Thymus (tissue), 11 donors: ENCODE results near the gene AUTS2. TPM values are rescaled to one million over a fixed set of nuclear protein-coding genes. Genes with fewer than 3 reads are reported as not detected.

Experiments used
- DNase-seq, 9 donors: peaks; one replicate each; pipeline ENCODE4 v3.0.0-alpha.2; 2013; ENCODE audit warnings: low spot score in 9 of 9, low read depth in 6 of 9, missing footprints in 1 of 9
- H3K27ac ChIP-seq, 2 donors: one replicate each; pipeline ENCODE4 v1.5.1; 2013; ENCODE audit warnings: control low read depth in 1 of 2, low read depth in 1 of 2, low read length in 1 of 2, mild to moderate bottlenecking in 1 of 2, moderate library complexity in 1 of 2
- H3K27me3 ChIP-seq, 2 donors: one replicate each; pipeline ENCODE4 v1.5.1; 2013; ENCODE audit warnings: low read length in 1 of 2; ENCODE audit not compliant: control insufficient read depth in 2 of 2, insufficient read depth in 1 of 2
- H3K36me3 ChIP-seq, 2 donors: one replicate each; pipeline ENCODE4 v1.5.1; 2013; ENCODE audit warnings: low read length in 1 of 2, mild to moderate bottlenecking in 1 of 2, moderate library complexity in 1 of 2; ENCODE audit not compliant: control insufficient read depth in 2 of 2, insufficient read depth in 2 of 2
- H3K4me1 ChIP-seq, 2 donors: one replicate each; pipeline ENCODE4 v1.5.1; 2013; ENCODE audit warnings: low read length in 2 of 2; ENCODE audit not compliant: control insufficient read depth in 2 of 2, insufficient read depth in 2 of 2
- H3K4me3 ChIP-seq, 2 donors: one replicate each; pipeline ENCODE4 v1.5.1; 2013; ENCODE audit warnings: low read length in 2 of 2, control low read depth in 1 of 2, mild to moderate bottlenecking in 1 of 2
- H3K9me3 ChIP-seq, 2 donors: one replicate each; pipeline ENCODE4 v1.5.1; 2013; ENCODE audit warnings: low read length in 1 of 2, mild to moderate bottlenecking in 1 of 2; ENCODE audit not compliant: control insufficient read depth in 2 of 2, insufficient read depth in 1 of 2
- WGBS: extraction: QIAGEN DNeasy Blood & Tissue Kit; methylation state at CpG from one replicate; pipeline ENCODE4 v1.1.7; 2013; 5-methylcytosine and 5-hydroxymethylcytosine counted together
- polyA plus RNA-seq: library from polyadenylated mRNA; stranded (reverse); fragments of 200-250 nt; gene quantifications from one replicate; pipeline ENCODE4 v1.2.3, GENCODE V29; 2013
- total RNA-seq: library from RNA; stranded (reverse); fragments of 120-200 nt; gene quantifications from one replicate; pipeline ENCODE4 v1.2.4, GENCODE V29; 2013
- donor health status: healthy.

The AUTS2 gene
- total and polyA plus RNA-seq, 2 donors: 9.2 to 17.1 TPM

DNA sequence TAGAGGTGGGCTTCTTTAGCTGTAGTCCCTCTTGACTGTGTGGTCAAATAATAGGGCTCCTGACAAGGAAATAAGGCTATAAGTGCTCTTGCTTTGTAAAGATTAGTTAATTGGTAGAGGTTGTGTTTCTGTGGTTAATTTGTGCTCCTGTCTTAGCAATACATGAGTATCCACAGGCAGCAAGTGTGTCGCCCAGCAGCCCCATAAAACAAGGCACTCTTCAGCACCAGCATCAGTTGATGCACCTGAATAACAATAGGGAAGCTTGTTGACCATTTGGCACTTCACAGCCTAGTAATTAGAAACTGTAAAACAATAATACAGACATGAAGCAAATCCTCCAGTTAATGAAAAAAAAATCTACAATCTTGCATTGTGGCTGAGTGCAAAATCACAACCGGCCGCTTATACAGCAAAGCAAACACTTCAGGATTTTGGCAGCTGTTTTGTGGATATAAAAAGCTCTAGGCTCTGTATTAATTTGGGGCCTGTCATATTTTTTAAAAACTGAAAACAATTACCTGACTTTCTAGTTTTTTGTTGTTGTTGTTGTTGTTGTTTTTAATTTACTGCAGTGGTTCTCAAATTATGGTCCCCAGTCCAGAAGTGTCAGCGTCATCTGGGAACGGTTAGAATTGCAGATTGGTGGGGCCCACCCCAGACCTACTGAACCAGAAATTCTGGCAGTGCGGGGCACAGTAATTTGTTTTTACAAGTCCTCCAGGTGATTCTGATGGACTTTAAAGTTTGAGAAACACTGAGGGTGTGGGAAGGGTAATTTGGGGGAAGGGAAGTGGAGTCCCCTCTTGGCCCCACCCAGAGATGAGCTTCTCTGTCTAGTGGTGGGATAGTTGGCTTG lies 56.8 kb downstream of the AUTS2 start:
- H3K4me3 ChIP-seq: no peak overlapping the region
- H3K27ac ChIP-seq: no peak overlapping the region
- H3K27me3 ChIP-seq: no peaks in the 10 kb centered on the region
- no peaks in the 10 kb centered on the region for H3K9me3 ChIP-seq
- WGBS: 83% methylated on average over 6 of the region's 6 CpGs
- DNase-seq: no peak
- peaks cover 0 to 19% of the 10 kb centered on the region in 2 donors for H3K4me1 ChIP-seq
- H3K36me3 ChIP-seq: no peaks in the 10 kb centered on the region

DNA sequence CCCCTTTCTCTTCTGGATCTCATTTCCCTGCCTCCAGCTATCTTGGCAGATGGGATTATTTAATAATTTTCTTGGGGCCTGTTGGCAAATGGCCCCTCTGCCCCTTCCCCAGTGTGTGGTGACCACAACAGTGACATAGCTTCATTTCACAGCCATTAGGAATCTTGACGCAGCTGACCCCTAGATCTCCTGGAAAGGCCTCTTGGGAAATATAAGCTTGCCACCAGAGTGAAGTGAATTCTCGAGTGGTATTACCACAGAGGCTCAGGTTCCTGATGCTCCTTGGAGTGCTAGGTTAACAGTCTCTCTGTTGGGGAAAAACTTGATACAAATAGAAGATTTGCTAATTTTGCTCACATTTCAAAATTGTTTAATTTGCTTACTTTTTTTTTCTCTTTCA lies 57.8 kb downstream of the AUTS2 start:
- Histone ChIP-seq H3K36me3 (no peaks in the 10 kb centered on the region), H3K27me3 (no peaks in the 10 kb centered on the region), H3K27ac (no peak overlapping the region), H3K4me1 (peaks cover 0 to 19% of the 10 kb centered on the region in 2 donors), H3K4me3 (no peak overlapping the region), H3K9me3 (no peaks in the 10 kb centered on the region)
- no peak for DNase-seq
- WGBS: 96% methylated on average over 2 of the region's 2 CpGs

DNA sequence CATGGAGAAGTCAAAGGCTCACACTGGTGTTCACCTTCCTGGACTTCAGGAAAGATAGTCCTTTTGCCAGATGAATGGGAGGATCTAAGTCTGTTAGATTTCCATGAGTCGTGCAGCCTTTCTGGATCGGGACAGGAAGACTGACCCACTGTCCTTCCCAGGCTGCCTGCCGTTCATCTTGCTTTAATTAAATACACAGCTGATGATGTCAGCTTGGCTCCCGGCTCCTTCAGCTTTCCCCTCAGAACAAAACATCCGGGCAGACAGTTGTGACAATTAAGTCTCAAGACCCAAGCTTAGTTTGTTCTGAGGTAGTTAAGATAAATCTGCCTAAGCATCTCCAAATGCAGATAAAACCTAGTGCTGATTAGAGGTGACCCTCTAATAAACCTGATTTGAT lies 58.6 kb downstream of the AUTS2 start:
- no peak for DNase-seq
- Histone ChIP-seq H3K4me1 (peaks cover 0 to 19% of the 10 kb centered on the region in 2 donors), H3K36me3 (no peaks in the 10 kb centered on the region), H3K27me3 (no peaks in the 10 kb centered on the region), H3K27ac (no peak overlapping the region), H3K9me3 (no peaks in the 10 kb centered on the region), H3K4me3 (no peak overlapping the region)
- WGBS: 97% methylated on average over 5 of the region's 5 CpGs

DNA sequence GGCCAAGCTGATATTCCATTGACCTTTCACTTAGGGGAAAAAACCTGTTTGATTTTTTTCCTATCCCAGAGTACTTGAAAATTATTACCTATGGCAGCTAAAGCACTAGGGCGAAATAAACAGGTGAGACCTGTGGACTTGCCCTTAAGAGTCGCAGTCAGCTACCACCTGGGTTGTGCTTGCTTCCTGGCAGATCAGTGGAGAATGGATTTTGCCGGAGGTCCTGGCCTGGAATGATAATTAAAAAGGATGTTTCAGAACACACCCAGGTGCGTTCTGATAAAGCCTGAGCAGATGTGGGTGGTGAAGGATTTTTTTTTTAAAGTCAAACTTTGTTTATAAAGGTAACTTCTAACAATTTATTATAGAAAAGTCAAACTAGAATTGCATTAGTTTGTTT lies 59.1 kb downstream of the AUTS2 start:
- H3K4me1 ChIP-seq: peaks cover 0 to 19% of the 10 kb centered on the region in 2 donors
- H3K27ac ChIP-seq: no peak overlapping the region
- no peaks in the 10 kb centered on the region for H3K27me3 ChIP-seq
- 97% methylated on average over 4 of the region's 4 CpGs for WGBS
- no peaks in the 10 kb centered on the region for H3K36me3 ChIP-seq
- DNase-seq: no peak
- H3K9me3 ChIP-seq: no peaks in the 10 kb centered on the region
- H3K4me3 ChIP-seq: no peak overlapping the region

DNA sequence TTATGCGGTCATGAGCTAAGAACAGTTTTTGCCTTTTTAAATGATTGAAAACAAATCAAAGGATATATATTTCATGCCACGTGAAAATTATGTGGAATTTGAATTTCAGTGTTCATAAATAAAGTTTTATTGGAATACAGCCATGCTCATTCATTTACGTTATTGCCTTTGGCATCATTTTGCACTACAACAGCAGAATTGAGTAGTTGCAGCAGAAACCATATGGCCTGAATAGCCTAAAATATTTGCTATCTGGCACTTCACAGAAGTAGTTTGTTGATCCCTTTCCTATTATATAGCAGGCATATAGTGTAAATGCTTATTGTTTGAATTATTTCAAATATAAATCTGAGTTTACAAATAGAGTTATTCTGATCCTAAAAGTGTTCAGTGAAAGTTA lies 59.7 kb downstream of the AUTS2 start:
- H3K27me3 ChIP-seq: no peaks in the 10 kb centered on the region
- H3K27ac ChIP-seq: no peak overlapping the region
- DNase-seq: no peak
- no peak overlapping the region for H3K4me3 ChIP-seq
- no peaks in the 10 kb centered on the region for H3K36me3 ChIP-seq
- no peaks in the 10 kb centered on the region for H3K9me3 ChIP-seq
- WGBS: 99% methylated on average over 3 of the region's 3 CpGs
- peaks cover 0 to 19% of the 10 kb centered on the region in 2 donors for H3K4me1 ChIP-seq

DNA sequence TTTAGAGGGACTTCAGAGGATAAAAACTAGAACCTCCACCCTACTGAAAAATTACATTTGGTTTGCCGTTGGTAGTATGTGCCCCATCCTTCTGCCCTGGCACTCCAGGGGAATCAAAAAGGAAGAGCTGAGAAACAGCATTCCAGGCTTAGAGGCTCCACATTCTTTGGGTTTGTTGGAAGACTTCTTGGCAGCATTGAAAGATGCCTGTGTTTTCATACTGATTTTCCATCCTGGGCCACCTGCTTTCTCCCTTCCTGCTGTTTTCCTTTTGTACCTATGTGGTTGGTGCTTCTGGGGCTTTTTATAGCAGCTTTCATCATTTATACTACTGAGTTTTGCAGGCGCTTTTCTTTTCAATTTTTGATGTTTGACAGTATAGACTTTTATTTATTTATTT lies 61.7 kb downstream of the AUTS2 start:
- WGBS: 93% methylated on average over 2 of the region's 2 CpGs
- peaks cover 0 to 8% of the 10 kb centered on the region in 2 donors for H3K4me1 ChIP-seq
- no peak for DNase-seq
- H3K9me3 ChIP-seq: no peaks in the 10 kb centered on the region
- H3K27me3 ChIP-seq: no peaks in the 10 kb centered on the region
- H3K27ac ChIP-seq: no peak overlapping the region
- H3K36me3 ChIP-seq: no peaks in the 10 kb centered on the region
- H3K4me3 ChIP-seq: no peak overlapping the region

DNA sequence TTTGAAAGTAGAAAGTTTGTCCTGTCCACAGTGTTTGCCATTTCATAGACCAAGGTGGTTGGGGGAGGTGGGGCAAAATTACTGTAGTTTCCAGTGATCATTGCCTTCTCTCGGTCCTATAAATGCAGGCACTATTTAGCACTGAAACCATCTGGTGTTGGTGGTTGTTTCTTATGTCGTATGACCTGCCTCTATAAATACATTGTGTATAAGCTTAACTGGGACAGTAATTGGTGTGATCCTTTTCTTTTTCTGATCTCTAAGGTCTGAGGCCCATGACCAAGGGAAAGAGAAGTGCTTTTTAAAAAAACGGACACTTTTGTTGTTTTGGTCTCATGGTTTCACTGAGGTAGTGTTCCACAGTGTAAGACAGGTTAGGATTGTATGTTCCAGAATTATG lies 63.1 kb downstream of the AUTS2 start:
- no peak overlapping the region for H3K27ac ChIP-seq
- no peaks in the 10 kb centered on the region for H3K9me3 ChIP-seq
- 98% methylated on average over 3 of the region's 3 CpGs for WGBS
- H3K4me3 ChIP-seq: no peak overlapping the region
- H3K4me1 ChIP-seq: peaks cover 0 to 3% of the 10 kb centered on the region in 2 donors
- DNase-seq: no peak
- H3K27me3 ChIP-seq: no peaks in the 10 kb centered on the region
- no peaks in the 10 kb centered on the region for H3K36me3 ChIP-seq

DNA sequence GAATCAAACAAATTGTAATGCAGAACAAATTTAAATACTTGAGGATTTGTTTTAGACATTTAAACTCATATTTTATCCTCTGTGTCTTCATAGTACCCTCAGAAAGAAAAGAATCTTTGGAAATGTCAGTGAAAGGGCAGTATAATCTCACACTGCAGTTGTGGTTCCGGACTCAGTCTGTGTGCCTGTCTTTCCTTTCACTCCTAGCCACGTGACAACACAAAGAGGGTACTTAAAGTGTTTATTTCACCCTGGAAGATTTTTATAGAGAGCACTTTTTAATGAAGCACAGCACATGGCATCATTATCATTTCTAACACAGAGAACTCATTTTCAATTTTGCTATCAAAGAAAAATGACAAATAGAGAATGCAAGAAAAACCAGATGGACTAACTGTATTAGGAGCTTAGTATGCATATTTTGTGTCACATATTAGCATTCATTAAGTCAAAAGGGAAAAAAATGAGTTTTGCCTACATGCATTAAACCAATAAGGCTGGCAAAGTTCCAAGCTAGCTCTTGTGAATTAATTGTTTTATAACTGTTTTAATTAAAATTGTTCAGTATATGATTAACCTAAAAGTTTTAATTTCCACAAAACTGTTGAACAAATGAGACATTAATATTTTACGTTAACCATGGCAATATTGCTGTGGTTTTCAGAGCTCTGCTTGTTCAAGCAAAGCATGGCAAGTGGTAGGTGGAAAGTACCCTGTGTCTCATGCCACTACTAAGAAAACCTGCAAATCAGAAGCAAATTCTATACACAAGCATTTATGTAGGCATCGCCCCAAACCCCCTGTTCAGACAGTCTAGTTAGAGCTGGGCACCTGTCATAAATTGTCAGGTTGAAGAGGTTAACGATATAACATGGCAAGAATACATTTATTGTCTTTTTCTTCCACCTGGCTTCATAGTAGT lies 65.9 kb downstream of the AUTS2 start:
- peaks cover 0 to 3% of the 10 kb centered on the region in 2 donors for H3K4me1 ChIP-seq
- no peak overlapping the region for H3K4me3 ChIP-seq
- H3K36me3 ChIP-seq: no peaks in the 10 kb centered on the region
- no peak for DNase-seq
- 94% methylated on average over 5 of the region's 5 CpGs for WGBS
- no peak overlapping the region for H3K27ac ChIP-seq
- H3K27me3 ChIP-seq: no peaks in the 10 kb centered on the region
- H3K9me3 ChIP-seq: no peaks in the 10 kb centered on the region

DNA sequence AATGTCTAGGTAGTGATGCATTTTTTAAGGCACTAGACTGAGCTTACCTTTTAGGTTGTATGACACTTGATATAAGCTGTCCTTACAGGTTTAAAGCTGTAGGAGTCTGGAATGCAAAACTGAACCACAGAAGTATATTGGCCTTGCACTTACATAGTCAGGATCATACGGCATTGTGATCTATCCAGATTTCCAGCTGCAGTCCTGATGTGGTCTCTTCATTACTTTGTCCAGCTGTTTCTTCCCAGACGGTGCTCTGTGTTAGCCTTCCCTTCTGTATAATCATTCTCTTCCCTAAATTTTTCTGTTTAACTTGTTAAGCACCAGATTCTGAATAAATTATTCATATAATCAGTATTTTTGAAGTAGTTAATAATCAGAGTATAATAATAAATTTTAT lies 67.1 kb downstream of the AUTS2 start:
- Histone ChIP-seq H3K9me3 (no peaks in the 10 kb centered on the region), H3K4me1 (no peaks in the 10 kb centered on the region), H3K36me3 (no peaks in the 10 kb centered on the region), H3K27me3 (no peaks in the 10 kb centered on the region), H3K4me3 (no peak overlapping the region), H3K27ac (no peak overlapping the region)
- 98% methylated on average over 2 of the region's 2 CpGs for WGBS
- DNase-seq: no peak
